ENCODE measurements around the gene TTLL4. TPM values are rescaled to one million over a fixed set of nuclear protein-coding genes. Genes with fewer than 3 reads are reported as not detected.
"Not testable (repeated sequence)": the region's sequence is repeated elsewhere in the genome, so short reads cannot be mapped to it uniquely, and the experiment has no call there.

The TTLL4 gene
- total and polyA plus RNA-seq, 7 experiments from 2014 or later = 3.6 to 35.8 (median 20.8) TPM

DNA sequence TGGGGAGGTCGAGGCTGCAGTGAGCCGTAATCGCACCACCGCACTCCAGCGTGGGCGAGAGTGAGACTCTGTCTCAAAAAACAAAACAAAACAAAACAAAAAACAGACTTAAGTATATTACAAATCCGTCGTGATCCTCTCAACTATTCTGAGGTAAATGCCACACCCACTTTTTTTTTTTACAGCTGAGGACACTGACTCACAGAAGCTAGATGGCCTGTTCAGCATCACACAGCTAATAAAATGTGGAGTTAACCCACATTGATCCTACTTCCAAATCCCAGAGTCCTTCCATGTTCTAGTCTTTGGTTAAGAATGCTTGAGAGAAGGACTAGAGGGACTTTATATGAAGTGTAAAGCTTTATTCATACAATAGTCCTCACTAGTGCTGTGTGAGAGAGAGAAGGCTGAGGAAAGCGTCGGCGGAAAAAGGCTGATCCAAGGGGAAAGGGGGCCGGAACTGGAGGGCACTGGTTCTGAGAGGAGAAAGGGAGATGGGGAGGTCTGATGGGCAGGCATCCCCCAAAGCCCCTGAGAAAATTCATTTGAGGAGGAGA lies 39.5 kb upstream of the TTLL4 start:
- H3K36me3 Mint-ChIP-seq = peaks cover 0 to 8% (median 4%) of the 10 kb centered on the region in 5 donors
- ATAC-seq = peak; percentile 3
- Histone ChIP-seq H3K4me3 (ENCODE audit: low read length) (peak overlapping the region; percentile 81), H3K36me3 (ENCODE audit: control insufficient read depth in 2 of 3, insufficient read depth in 3 of 3, low read length in 3 of 3) (peaks cover 2 to 27% (median 4%) of the 10 kb centered on the region in 3 experiments), H3K27ac (ENCODE audit: low read depth, low read length) (peak overlapping the region; percentile 84), H3K27me3 (ENCODE audit: control insufficient read depth in 2 of 2, insufficient read depth in 2 of 2, low read length in 2 of 2) (no peaks in the 10 kb centered on the region), H3K4me1 (ENCODE audit: control insufficient read depth in 2 of 2, insufficient read depth in 2 of 2, low read length in 2 of 2) (peaks cover 9 to 15% of the 10 kb centered on the region in 2 donors), H3K9me3 (ENCODE audit: control insufficient read depth in 2 of 3, low read length in 3 of 3) (no peaks in the 10 kb centered on the region)
- H3K4me1 Mint-ChIP-seq = peaks cover 14 to 29% (median 24%) of the 10 kb centered on the region in 7 donors
- H3K4me3 Mint-ChIP-seq = peak overlapping the region; percentile 88 to 100 (median 98)
- intact Hi-C loops (cut with micrococcal nuclease) = loop anchor here (1.0 to 5.0 kb wide), 4 partner anchors 39 to 926 kb away; partner anchors contain the start of genes DNPEP (in 2 of the 2), DNAJB2 (in 1 of the 2), STK11IP (in 1 of the 2) and TTLL4 (in 1 of the 2)
- POLR2A ChIA-PET = interaction anchor here (0.9 to 5.7 kb wide), 6 partner anchors 8 to 717 kb away, joined by 3 to 69 read pairs (median 4); partner anchors contain the start of genes BCS1L, TTLL4 and ZNF142
- CTCF ChIA-PET = interaction anchor here (1.3 to 1.9 kb wide), 4 partner anchors 8 to 39 kb away, joined by 4 to 11 read pairs (median 5); partner anchors contain the start of genes BCS1L and ZNF142
- H3K27ac Mint-ChIP-seq = peak overlapping the region; percentile 90 to 98 (median 96)
- H3K9me3 Mint-ChIP-seq = no peaks in the 10 kb centered on the region
- DNase-seq = peak in 1 of 9 donors; percentile 7
- no peaks in the 10 kb centered on the region for H3K27me3 Mint-ChIP-seq

DNA sequence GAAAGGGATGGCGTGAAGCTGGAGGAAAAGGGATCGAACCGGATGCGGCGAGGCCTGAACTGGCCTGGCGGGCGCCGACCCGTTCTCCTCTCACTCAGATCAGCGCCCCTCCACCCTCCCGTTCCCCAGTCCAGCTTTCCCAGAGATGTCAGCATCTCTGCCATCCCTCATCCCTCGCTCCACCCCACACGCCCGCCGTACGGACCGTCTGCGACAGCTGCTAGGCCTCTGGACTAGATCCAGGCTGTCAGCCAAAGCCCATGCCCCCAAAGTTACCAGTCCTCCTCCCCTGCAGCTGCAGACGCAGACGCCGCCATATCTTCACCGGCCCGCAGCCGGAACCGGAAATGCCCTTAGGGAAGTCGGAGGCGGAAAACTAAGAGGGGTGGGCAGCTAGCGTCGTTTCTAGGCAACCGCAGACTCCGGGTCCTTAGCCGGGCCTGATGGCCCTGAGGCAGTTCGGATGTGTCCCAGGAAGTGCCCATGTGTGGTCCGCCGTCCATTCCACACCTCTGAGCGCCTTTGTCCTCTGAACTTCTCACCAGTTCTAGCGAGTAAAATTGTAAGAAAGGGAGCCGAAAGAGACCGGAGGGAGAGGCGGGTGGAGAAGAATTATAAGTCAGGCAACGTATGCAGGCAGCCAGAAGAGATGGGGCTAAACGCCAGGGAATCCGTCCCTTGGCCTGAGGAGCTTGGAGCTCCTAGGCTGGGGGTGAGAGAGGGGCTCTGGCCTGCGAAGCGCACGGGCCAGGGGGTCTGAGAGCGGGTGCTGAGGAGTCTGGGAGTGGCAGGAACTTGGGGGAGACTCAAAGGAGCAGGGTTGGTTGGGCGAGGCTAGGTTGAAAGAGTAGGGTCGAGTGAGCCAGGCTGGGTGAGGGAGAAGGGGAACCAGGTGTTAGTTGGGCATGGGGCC lies 38.7 kb upstream of the TTLL4 start, which contains the start of the genes RNF25 and STK36:
TSS of gene RNF25 (minus strand) at position 349 of the 913 bp plus-strand sequence. CDS start at position 317, 32 bp downstream.
TSS of gene STK36 (plus strand) at position 433 of the 913 bp plus-strand sequence. CDS start 744 bp downstream, outside the sequence.
- Histone ChIP-seq H3K4me1 (ENCODE audit: control insufficient read depth in 2 of 2, insufficient read depth in 2 of 2, low read length in 2 of 2) (peaks cover 9 to 15% of the 10 kb centered on the region in 2 donors), H3K36me3 (ENCODE audit: control insufficient read depth in 2 of 3, insufficient read depth in 3 of 3, low read length in 3 of 3) (peaks cover 0 to 22% (median 0%) of the 10 kb centered on the region in 3 experiments), H3K9me3 (ENCODE audit: control insufficient read depth in 2 of 3, low read length in 3 of 3) (no peaks in the 10 kb centered on the region), H3K4me3 (ENCODE audit: low read length) (peak within 1 kb of the TSS; percentile 81), H3K27me3 (ENCODE audit: control insufficient read depth in 2 of 2, insufficient read depth in 2 of 2, low read length in 2 of 2) (no peaks in the 10 kb centered on the region), H3K27ac (ENCODE audit: low read depth, low read length) (peak within 1 kb of the TSS; percentile 84)
- intact Hi-C loops (cut with micrococcal nuclease) = loop anchor here (1.0 to 5.0 kb wide), 14 partner anchors 13 to 925 kb away; partner anchors contain the start of genes BCS1L (in 2 of the 2), DNAJB2 (in 2 of the 2), DNPEP (in 2 of the 2) and TTLL4 (in 2 of the 2)
- peaks cover 0 to 7% (median 7%) of the 10 kb centered on the region in 5 donors for H3K36me3 Mint-ChIP-seq
- H3K4me3 Mint-ChIP-seq = peak within 1 kb of the TSS; percentile 88 to 100 (median 98)
- CTCF ChIA-PET = interaction anchor here (1.0 to 1.9 kb wide), 5 partner anchors 9 to 399 kb away, joined by 3 to 11 read pairs (median 5); partner anchors contain the start of genes BCS1L and ZNF142
- no peaks in the 10 kb centered on the region for H3K9me3 Mint-ChIP-seq
- POLR2A ChIA-PET = interaction anchor here (0.9 to 5.7 kb wide), 6 partner anchors 9 to 717 kb away, joined by 3 to 69 read pairs (median 4); partner anchors contain the start of genes BCS1L, TTLL4 and ZNF142
- peaks cover 14 to 29% (median 24%) of the 10 kb centered on the region in 7 donors for H3K4me1 Mint-ChIP-seq
- no peaks in the 10 kb centered on the region for H3K27me3 Mint-ChIP-seq
- H3K27ac Mint-ChIP-seq = peak within 1 kb of the TSS; percentile 90 to 98 (median 96)
- peak; percentile 96 for ATAC-seq
- peak; percentile 60 to 86 (median 79) for DNase-seq

DNA sequence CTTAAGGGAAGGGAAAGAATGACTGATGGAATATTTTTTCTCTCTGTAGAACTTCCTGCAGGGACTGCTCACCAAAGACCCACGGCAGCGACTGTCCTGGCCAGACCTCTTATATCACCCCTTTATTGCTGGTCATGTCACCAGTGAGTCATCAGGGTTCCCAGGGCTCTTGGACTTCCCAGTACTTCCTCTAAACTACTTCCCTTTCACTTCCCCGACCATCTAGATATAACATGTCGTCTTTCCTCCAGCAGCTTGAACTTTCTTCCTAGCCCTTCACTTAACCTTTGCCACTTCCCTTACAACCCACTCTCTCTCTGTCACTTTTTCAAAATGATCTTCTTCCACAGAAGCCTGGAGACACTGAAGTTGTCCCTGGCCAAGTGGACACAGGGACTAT lies 31.5 kb upstream of the TTLL4 start:
- ATAC-seq (peak; percentile 89), DNase-seq (no peak)
- Histone ChIP-seq H3K4me3 (ENCODE audit: low read length) (no peak overlapping the region), H3K27ac (ENCODE audit: low read depth, low read length) (no peak overlapping the region), H3K9me3 (ENCODE audit: control insufficient read depth in 2 of 3, low read length in 3 of 3) (no peaks in the 10 kb centered on the region), H3K4me1 (ENCODE audit: control insufficient read depth in 2 of 2, insufficient read depth in 2 of 2, low read length in 2 of 2) (no peaks in the 10 kb centered on the region), H3K36me3 (ENCODE audit: control insufficient read depth in 2 of 3, insufficient read depth in 3 of 3, low read length in 3 of 3) (peaks cover 0 to 11% (median 0%) of the 10 kb centered on the region in 3 experiments), H3K27me3 (ENCODE audit: control insufficient read depth in 2 of 2, insufficient read depth in 2 of 2, low read length in 2 of 2) (no peaks in the 10 kb centered on the region)
- Mint-ChIP-seq H3K4me1 (no peaks in the 10 kb centered on the region), H3K27me3 (no peaks in the 10 kb centered on the region), H3K36me3 (peaks cover 0 to 33% (median 9%) of the 10 kb centered on the region in 5 donors), H3K27ac (no peak overlapping the region), H3K4me3 (peak overlapping the region in 1 of 10 donors; percentile 4), H3K9me3 (no peaks in the 10 kb centered on the region)
- intact Hi-C loops (cut with micrococcal nuclease) = no loop called here
- CTCF ChIA-PET = no interaction called here
- POLR2A ChIA-PET = no interaction called here

DNA sequence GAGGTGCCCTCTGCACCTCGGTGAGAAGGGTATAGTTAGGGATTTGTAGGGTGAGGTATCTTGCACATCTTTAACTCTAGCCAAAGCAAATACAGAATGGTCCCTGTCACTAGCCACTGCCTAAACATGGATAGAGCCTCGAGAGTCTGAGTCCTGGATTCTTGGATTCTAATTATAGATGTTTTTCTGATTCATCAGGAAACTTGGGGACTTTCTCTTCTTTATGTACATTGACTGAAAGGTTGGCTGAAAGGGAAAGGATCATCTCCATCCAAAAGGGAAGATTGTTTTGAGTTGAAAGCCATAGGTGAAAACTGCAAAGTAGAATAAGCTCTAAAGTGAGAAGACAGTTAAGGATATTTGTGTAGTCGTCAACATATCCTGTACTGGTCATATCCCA lies 30.6 kb upstream of the TTLL4 start:
- DNase-seq (no peak), ATAC-seq (no peak)
- Mint-ChIP-seq H3K9me3 (no peaks in the 10 kb centered on the region), H3K27ac (no peak overlapping the region), H3K4me3 (no peak overlapping the region), H3K27me3 (no peaks in the 10 kb centered on the region), H3K4me1 (no peaks in the 10 kb centered on the region), H3K36me3 (peaks cover 0 to 38% (median 15%) of the 10 kb centered on the region in 5 donors)
- POLR2A ChIA-PET = no interaction called here
- Histone ChIP-seq H3K36me3 (ENCODE audit: control insufficient read depth in 2 of 3, insufficient read depth in 3 of 3, low read length in 3 of 3) (peaks cover 0 to 11% (median 0%) of the 10 kb centered on the region in 3 experiments), H3K27ac (ENCODE audit: low read depth, low read length) (no peak overlapping the region), H3K4me3 (ENCODE audit: low read length) (no peak overlapping the region), H3K9me3 (ENCODE audit: control insufficient read depth in 2 of 3, low read length in 3 of 3) (no peaks in the 10 kb centered on the region), H3K27me3 (ENCODE audit: control insufficient read depth in 2 of 2, insufficient read depth in 2 of 2, low read length in 2 of 2) (no peaks in the 10 kb centered on the region), H3K4me1 (ENCODE audit: control insufficient read depth in 2 of 2, insufficient read depth in 2 of 2, low read length in 2 of 2) (no peaks in the 10 kb centered on the region)
- intact Hi-C loops (cut with micrococcal nuclease) = no loop called here
- CTCF ChIA-PET = no interaction called here

DNA sequence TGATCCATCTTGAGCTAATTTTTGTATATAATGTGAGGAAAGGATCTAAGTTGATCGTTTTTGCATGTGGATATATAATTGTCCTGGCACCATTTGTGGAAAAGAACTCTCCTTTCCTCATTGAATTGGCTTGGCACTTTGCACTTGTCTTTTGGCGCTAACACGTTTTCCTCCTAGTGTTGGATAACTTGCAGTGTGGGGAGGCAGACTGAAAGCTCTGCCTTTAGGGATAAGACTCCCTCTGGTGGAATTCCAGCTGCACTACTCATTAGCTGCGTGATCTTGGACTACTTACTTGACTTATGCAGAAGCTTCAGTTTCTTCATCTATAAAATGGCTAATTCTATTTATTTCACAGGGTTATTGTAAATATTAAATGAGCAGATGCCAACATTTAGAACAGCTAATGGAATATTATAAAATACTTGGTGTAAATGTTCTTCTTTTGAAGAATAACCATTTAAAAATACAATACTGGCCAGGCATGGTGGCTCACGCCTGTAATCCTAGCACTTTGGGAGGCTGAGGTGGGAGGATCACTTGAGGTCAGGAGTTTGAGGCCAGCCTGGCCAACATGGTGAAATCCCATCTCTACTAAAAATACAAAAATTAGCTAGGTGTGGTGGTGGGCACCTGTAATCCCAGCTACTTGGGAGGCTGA lies 23.1 kb upstream of the TTLL4 start:
- DNase-seq = peak in 7 of 9 donors; percentile 21 to 46 (median 35)
- H3K27ac Mint-ChIP-seq; H3K9me3 ChIP-seq (ENCODE audit: control insufficient read depth in 2 of 3, low read length in 3 of 3); H3K9me3 Mint-ChIP-seq; H3K27ac ChIP-seq (ENCODE audit: low read depth, low read length); H3K4me3 Mint-ChIP-seq; H3K27me3 ChIP-seq (ENCODE audit: control insufficient read depth in 2 of 2, insufficient read depth in 2 of 2, low read length in 2 of 2); H3K4me3 ChIP-seq (ENCODE audit: low read length); H3K27me3 Mint-ChIP-seq; H3K4me1 ChIP-seq (ENCODE audit: control insufficient read depth in 2 of 2, insufficient read depth in 2 of 2, low read length in 2 of 2); H3K4me1 Mint-ChIP-seq: not testable (repeated sequence)
- ChIA-PET CTCF (interaction anchor here (0.5 to 1.2 kb wide), 6 partner anchors 12 to 395 kb away, joined by 3 to 6 read pairs (median 4); partner anchors contain the start of genes BCS1L and ZNF142), POLR2A (interaction anchor here (0.7 kb wide), 1 partner anchor 152 kb away, joined by 3 read pairs; no protein-coding TSS in a partner anchor)
- H3K36me3 Mint-ChIP-seq = peaks cover 0 to 35% (median 11%) of the 10 kb centered on the region in 5 donors
- intact Hi-C loops (cut with micrococcal nuclease) = loop anchor here (1.0 kb wide), 4 partner anchors 15 to 281 kb away; partner anchors contain the start of genes BCS1L (in 1 of the 2), RNF25 (in 1 of the 2), STK36 (in 1 of the 2) and ZNF142 (in 1 of the 2)
- ATAC-seq = peak; percentile 88
- H3K36me3 ChIP-seq (ENCODE audit: control insufficient read depth in 2 of 3, insufficient read depth in 3 of 3, low read length in 3 of 3) = peaks cover 0 to 16% (median 0%) of the 10 kb centered on the region in 3 experiments
